Stimulated activated CD8-positive, alpha-beta memory T cell treated with anti-CD3 and anti-CD28 coated beads, Interleukin-2, amount 100 ng/mL, for 1 hour (primary cell): ENCODE results near the gene RBM18.

Experiments
- DNase-seq, 2 donors: peaks; one replicate each; pipeline ENCODE4 v3.0.0-alpha.2; 2020; ENCODE audit warnings: low read depth in 2 of 2

Gene RBM18

GRCh38 chr9:122204491-122204890 lies 60.1 kb downstream of the RBM18 start:
- DNase-seq = no peak

DNA sequence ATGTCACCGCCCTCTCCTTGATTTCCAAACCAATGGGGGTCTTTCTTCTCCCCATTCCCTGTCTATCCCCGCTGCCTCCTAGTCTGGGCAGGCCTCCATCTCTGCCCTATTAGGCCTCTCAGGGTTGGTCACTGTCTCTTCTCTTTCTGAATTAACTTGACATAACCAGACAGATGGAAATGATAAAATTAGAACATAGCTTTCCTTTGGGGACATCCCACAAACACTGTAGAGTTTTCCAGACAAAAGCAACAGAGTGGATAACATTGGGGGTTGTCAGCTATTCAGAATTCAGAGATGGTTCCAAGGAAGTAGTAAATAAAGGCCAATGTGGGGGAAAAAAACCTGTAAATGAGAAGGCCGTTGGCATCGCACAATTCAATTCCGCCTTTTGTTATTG lies 60.6 kb downstream of the RBM18 start:
- no peak for DNase-seq

DNA sequence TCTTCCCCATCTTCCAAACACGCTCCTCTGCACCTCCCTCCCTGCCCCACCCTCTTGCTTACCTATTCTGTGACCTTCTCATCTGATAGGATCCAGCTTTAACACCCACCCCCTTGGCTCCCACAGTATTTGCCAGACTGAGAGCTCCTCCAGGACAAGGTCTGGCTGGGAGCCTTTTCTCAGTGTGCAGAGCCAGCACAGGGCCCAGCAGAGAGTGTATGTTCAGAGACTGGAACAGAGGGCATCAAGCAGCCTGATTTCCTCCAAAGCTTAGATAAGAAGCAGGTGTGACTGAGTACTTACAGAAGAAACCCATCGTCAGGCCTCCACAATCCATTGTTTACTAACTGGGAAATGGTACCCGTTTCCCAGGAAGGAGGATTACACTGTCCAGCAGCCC lies 62.5 kb downstream of the RBM18 start:
- DNase-seq = no peak

GRCh38 chr9:122201641-122202040 lies 63.0 kb downstream of the RBM18 start:
- DNase-seq = no peak

- DNase-seq = no peak
These were observed 63.6 kb downstream of the RBM18 start for GRCh38 chr9:122200960-122201595.

DNA sequence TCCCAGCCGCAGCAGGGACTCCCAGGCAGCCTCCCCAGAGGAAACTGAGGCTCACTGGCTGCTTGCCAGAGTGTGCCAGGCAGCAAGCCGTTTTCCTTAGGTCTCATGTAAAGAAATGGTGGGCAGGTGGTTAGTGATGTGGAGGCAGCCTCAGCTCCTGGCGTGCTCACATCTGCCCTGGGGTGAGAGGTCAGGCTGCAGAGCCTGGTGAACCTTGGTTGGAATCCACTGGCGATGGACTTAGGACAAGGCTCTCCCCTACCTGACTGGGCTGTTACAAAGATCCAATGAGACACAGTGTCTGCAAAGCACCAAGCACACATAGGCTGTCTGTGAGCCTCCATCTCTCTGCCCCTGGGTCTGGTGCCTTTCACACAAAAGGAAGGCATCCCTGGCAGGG lies 66.8 kb downstream of the RBM18 start:
- no peak for DNase-seq

DNA sequence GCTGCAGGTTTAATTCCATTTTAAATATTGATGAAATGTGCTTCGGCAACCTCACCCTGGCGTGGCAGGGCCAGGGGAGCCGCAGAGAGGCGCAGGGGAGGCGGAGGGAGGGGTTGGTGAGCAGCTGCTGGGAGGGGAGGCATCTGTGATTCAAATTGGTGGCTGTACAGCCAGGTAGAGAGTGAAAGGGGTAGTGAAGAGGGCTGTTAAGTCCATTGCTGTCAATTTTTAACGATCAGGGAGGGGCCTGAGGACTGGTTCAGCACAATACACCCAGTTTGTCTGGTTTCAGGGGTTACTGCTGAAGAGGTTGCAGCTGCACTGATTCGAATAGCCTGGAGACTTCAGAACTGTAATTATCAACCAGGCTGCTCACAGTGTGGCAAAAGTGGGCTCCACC lies 67.2 kb downstream of the RBM18 start:
- no peak for DNase-seq

DNA sequence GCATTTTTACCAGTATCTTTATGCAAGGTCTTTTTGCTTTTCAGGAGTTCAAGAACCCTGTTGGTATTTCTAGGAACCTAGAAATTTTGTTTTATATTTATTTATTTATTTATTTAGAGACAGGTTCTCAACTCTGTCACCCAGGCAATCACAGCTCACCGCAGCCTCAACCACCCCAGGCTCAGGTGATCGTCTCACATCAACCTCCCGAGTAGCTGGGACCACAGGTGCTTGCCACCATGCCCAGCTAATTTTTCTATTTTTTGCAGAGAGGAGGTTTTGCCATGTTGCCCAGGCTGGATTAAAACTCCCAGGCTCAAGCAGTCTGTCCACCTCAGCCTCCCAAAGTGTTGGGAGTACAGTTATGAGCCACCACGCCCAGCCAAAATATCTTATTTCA lies 68.8 kb downstream of the RBM18 start:
- no peak for DNase-seq

GRCh38 chr9:122193651-122194050 lies 71.0 kb downstream of the RBM18 start:
- no peak for DNase-seq

DNA sequence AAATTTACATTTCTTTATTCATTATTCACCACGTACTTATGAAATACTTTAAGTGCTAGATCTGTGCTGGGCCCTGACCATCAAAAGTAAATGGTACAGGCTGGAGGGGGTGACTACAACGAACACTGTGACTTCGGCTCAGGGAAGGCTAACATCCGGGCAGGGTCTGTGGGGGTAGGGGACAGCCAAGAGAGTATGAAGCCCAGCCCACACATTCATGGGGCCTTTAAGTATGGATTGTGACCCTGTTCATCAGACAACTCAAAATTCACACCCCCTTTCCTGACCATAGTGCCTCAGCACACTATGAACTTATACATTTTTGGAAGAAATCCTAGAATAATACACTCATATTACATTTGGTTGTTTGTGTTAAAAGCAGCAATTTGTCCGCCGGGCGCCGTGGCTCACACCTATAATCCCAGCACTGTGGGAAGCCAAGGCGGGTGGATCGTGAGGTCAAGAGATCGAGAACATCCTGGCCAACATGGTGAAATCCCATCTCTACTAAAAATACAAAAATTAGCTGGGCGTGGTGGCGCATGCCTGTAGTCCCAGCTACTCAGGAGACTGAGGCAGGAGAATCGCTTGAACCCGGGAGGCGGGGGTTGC lies 71.6 kb downstream of the RBM18 start:
- no peak for DNase-seq

GRCh38 chr9:122192261-122192875 lies 72.3 kb downstream of the RBM18 start:
- DNase-seq = no peak

DNA sequence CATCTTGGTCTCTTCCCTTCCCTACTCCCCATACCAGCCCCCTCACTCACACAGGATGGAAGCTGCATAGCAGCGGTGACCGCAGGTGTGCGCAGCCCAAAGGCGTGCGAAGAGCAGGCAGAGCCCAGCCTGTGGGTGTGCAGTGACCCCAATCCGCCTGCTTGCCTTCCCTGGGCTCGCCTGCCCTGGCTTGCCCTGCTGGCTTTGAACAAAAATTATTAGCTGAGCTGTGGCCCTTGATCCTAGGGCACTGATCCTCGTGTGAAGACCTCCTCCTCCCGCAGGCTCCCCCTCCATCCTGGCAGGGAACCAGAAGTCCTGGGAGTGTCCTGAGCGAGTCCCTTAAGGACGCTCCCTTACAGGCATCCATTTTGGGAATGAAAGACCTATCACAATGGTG lies 73.1 kb downstream of the RBM18 start:
- DNase-seq = no peak

DNA sequence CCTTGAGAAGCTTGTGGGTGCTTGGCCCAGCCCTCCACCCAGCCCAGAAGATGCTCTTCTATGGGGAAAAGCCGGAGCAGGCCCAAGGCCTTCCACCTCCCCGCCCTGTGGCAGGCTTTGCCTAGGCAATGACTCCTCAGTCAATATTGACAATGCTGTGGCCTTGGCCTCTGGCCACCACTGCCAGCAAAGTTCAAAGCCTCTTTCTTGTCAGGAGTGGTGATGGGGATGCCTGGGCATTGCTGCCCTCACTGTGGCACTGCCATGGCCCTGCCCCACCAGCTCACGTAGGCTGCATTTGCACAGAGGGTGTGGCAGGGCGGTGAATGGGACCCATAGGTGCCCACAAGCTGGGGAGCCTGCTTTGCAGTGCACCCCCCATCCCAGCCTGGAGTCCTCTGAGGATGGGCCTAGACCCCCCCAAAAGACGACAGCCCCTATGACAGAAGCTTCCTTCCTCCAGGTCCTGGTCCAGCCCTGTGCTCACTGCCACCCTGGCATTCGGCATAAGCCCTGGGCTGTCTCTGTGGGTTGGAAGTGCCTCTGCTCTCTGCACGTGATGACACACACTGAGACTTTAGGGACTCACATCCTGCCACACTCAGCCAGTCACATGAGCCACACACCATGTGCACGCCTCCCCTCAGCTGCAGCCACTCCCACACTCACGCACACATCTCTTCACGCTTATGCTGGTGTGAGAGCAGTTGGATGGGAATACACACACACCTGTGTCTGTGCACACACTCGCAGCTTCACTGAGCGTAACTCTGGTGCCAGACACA lies 73.9 kb downstream of the RBM18 start:
- no peak for DNase-seq

- no peak for DNase-seq
These were observed 76.3 kb downstream of the RBM18 start for GRCh38 chr9:122188369-122188768.
